Natural killer cell (primary cell): Measurements from ENCODE around the gene PDE8A. TPM values are rescaled to one million over a fixed set of nuclear protein-coding genes. Genes with fewer than 3 reads are reported as not detected.

ENCODE experiments used
- ATAC-seq, 3 donors: fragments of 150-1000 bp in 2 of 3; fragments of 200-7000 bp in 1 of 3; cut with Tn5 transposase; 1 replicate in 1 of 3; 2 replicates in 2 of 3; pipeline ENCODE4 v1.10.0; 2021; ENCODE audit warnings: mild to moderate bottlenecking in 2 of 3, moderate library complexity in 2 of 3
- DNase-seq, 2 donors: peaks; one replicate each; pipeline versions ENCODE4 v3.0.0 to v3.0.0-alpha.2; 2013 to 2021; ENCODE audit warnings: mixed read lengths in 1 of 2
- H3K27ac ChIP-seq: one replicate; pipeline ENCODE4 v1.5.1; 2013; ENCODE audit warnings: mild to moderate bottlenecking, low read length
- H3K27me3 ChIP-seq: one replicate; pipeline ENCODE4 v1.6.1; 2013; ENCODE audit warnings: low read length; ENCODE audit not compliant: control insufficient read depth, insufficient read depth
- H3K36me3 ChIP-seq: one replicate; pipeline ENCODE4 v1.6.1; 2013; ENCODE audit warnings: low read length; ENCODE audit not compliant: control insufficient read depth, insufficient read depth
- H3K4me1 ChIP-seq: one replicate; pipeline ENCODE4 v1.6.1; 2013; ENCODE audit warnings: low read length; ENCODE audit not compliant: control insufficient read depth, insufficient read depth
- H3K4me3 ChIP-seq: one replicate; pipeline ENCODE4 v1.5.1; 2013; ENCODE audit warnings: low read length
- H3K9me3 ChIP-seq: one replicate; pipeline ENCODE4 v1.6.1; 2013; ENCODE audit warnings: low read length; ENCODE audit not compliant: control insufficient read depth, insufficient read depth
- H3K27ac Mint-ChIP-seq, 2 donors: one replicate each; pipeline ENCODE4 v1.8.0; 2022; ENCODE audit warnings: mild to moderate bottlenecking in 2 of 2, mixed read lengths in 2 of 2, moderate library complexity in 1 of 2
- H3K27me3 Mint-ChIP-seq, 2 donors: one replicate each; pipeline ENCODE4 v1.8.0; 2022; ENCODE audit warnings: low read depth in 2 of 2, mixed read lengths in 2 of 2
- H3K36me3 Mint-ChIP-seq: one replicate; pipeline ENCODE4 v1.8.0; 2022; ENCODE audit warnings: mixed read lengths
- H3K4me1 Mint-ChIP-seq, 2 donors: one replicate each; pipeline ENCODE4 v1.8.0; 2022; ENCODE audit warnings: mixed read lengths in 2 of 2
- H3K4me3 Mint-ChIP-seq: one replicate; pipeline ENCODE4 v1.8.0; 2022; ENCODE audit warnings: mild to moderate bottlenecking, moderate library complexity, mixed read lengths
- H3K9me3 Mint-ChIP-seq, 2 donors: one replicate each; pipeline ENCODE4 v1.8.0; 2022; ENCODE audit warnings: mixed read lengths in 2 of 2
- CTCF ChIP-seq: fragments of 200-600 bp; IDR thresholded peaks from one replicate; pipeline ENCODE4 v1.8.0; 2022; ENCODE audit warnings: antibody characterized with exemption
- WGBS: methylation state at CpG from one replicate; pipeline ENCODE4 v1.1.7; 2013; ENCODE audit warnings: missing lambda C conversion rate; ENCODE audit not compliant: insufficient coverage; 5-methylcytosine and 5-hydroxymethylcytosine counted together
- intact Hi-C: fragments of 100-400 bp; cut with micrococcal nuclease; formaldehyde crosslinking; loops from one replicate; pipeline ENCODE4 v1.14.2; 2022
- total RNA-seq, 4 donors: library from RNA; stranded (reverse); fragments of 120-200 nt in 1 of 4; gene quantifications; one replicate each; pipeline versions ENCODE4 v1.2.3 to v1.2.4, GENCODE V29; 2013 to 2022

PDE8A gene
- total RNA-seq, 3 donors from 2014 or later (not counting 1 experiment from before 2014, with no cell fraction given) = 21.0 to 24.2 (median 23.8) TPM

- Mint-ChIP-seq H3K4me3 (no peak overlapping the region), H3K27me3 (peaks cover 7 to 10% of the 10 kb centered on the region in 2 donors), H3K27ac (no peak overlapping the region), H3K9me3 (no peaks in the 10 kb centered on the region), H3K36me3 (no peaks in the 10 kb centered on the region), H3K4me1 (no peaks in the 10 kb centered on the region)
- ATAC-seq = no peak
- DNase-seq = no peak
- intact Hi-C loops = no loop called here
- no peaks in the 10 kb centered on the region for H3K27me3 ChIP-seq
- TF ChIP-seq CTCF = no peak
- no peaks in the 10 kb centered on the region for H3K4me1 ChIP-seq
- H3K4me3 ChIP-seq = no peak overlapping the region
- no peaks in the 10 kb centered on the region for H3K9me3 ChIP-seq
- WGBS = 92% methylated on average over 3 of the region's 3 CpGs
- no peaks in the 10 kb centered on the region for H3K36me3 ChIP-seq
- no peak overlapping the region for H3K27ac ChIP-seq
Measured at GRCh38 chr15:84968301-84968700, 13.4 kb upstream of the PDE8A start.

- TF ChIP-seq CTCF = no peak
- H3K4me1 ChIP-seq = no peaks in the 10 kb centered on the region
- H3K27ac ChIP-seq = no peak overlapping the region
- H3K4me3 ChIP-seq = no peak overlapping the region
- H3K4me1 Mint-ChIP-seq = no peaks in the 10 kb centered on the region
- H3K4me3 Mint-ChIP-seq = no peak overlapping the region
- intact Hi-C loops = no loop called here
- DNase-seq = no peak
- no peaks in the 10 kb centered on the region for H3K36me3 Mint-ChIP-seq
- H3K9me3 ChIP-seq = no peaks in the 10 kb centered on the region
- H3K36me3 ChIP-seq = no peaks in the 10 kb centered on the region
- H3K27me3 ChIP-seq = no peaks in the 10 kb centered on the region
- WGBS = 80% methylated on average over 6 of the region's 6 CpGs
- H3K9me3 Mint-ChIP-seq = no peaks in the 10 kb centered on the region
- peaks cover 0 to 6% of the 10 kb centered on the region in 2 donors for H3K27me3 Mint-ChIP-seq
- ATAC-seq = no peak
- H3K27ac Mint-ChIP-seq = no peak overlapping the region
Measured at GRCh38 chr15:84969257-84969656, 12.4 kb upstream of the PDE8A start.

- WGBS = 77% methylated on average over 3 of the region's 3 CpGs
- no peaks in the 10 kb centered on the region for H3K4me1 ChIP-seq
- no peaks in the 10 kb centered on the region for H3K27me3 ChIP-seq
- intact Hi-C loops = no loop called here
- ATAC-seq = no peak
- Mint-ChIP-seq H3K27me3 (peaks cover 0 to 3% of the 10 kb centered on the region in 2 donors), H3K27ac (no peak overlapping the region), H3K36me3 (no peaks in the 10 kb centered on the region), H3K9me3 (no peaks in the 10 kb centered on the region), H3K4me1 (no peaks in the 10 kb centered on the region), H3K4me3 (no peak overlapping the region)
- H3K36me3 ChIP-seq = no peaks in the 10 kb centered on the region
- no peak overlapping the region for H3K27ac ChIP-seq
- no peak overlapping the region for H3K4me3 ChIP-seq
- no peaks in the 10 kb centered on the region for H3K9me3 ChIP-seq
- no peak for DNase-seq
- no peak for TF ChIP-seq CTCF
Measured at GRCh38 chr15:84970843-84971242, 10.8 kb upstream of the PDE8A start.
